ENCODE measurements around the gene CEL. TPM values are rescaled to one million over a fixed set of nuclear protein-coding genes. Genes with fewer than 3 reads are reported as not detected.
"Not testable (repeated sequence)": the region's sequence is repeated elsewhere in the genome, so short reads cannot be mapped to it uniquely, and the experiment has no call there.

The CEL gene
- total RNA-seq, 1 donor from 2014 or later = 0.74 TPM

GRCh38 chr9:133074111-133074651 is 12.4 kb downstream of the CEL start:
- Histone ChIP-seq H3K36me3 (no peaks in the 10 kb centered on the region), H3K27me3 (no peaks in the 10 kb centered on the region), H3K4me3 (no peak overlapping the region), H3K27ac (no peak overlapping the region), H3K9me3 (no peaks in the 10 kb centered on the region), H3K4me1 (no peaks in the 10 kb centered on the region)
- no peak for TF ChIP-seq CTCF (IDR thresholded peaks at IDR 0.05)
- no peak for TF ChIP-seq POLR2AphosphoS5 (IDR thresholded peaks at IDR 0.05; ENCODE audit: insufficient read depth in 1 of 2, low read depth in 1 of 2)
- TF ChIP-seq POLR2A (IDR thresholded peaks at IDR 0.05) = no peak
- intact Hi-C loops (cut with DNase I) = no loop called here
- DNase-seq (ENCODE audit: extremely low spot score in 2 of 2) = no peak

- H3K4me3 ChIP-seq = no peak overlapping the region
- no peaks in the 10 kb centered on the region for H3K4me1 ChIP-seq
- H3K9me3 ChIP-seq = no peaks in the 10 kb centered on the region
- no peaks in the 10 kb centered on the region for H3K27me3 ChIP-seq
- no peak for DNase-seq (ENCODE audit: extremely low spot score in 2 of 2)
- TF ChIP-seq POLR2A (IDR thresholded peaks at IDR 0.05) (no peak), CTCF (IDR thresholded peaks at IDR 0.05) (no peak), POLR2AphosphoS5 (IDR thresholded peaks at IDR 0.05; ENCODE audit: insufficient read depth in 1 of 2, low read depth in 1 of 2) (no peak)
- intact Hi-C loops (cut with DNase I) = no loop called here
- H3K27ac ChIP-seq = no peak overlapping the region
- H3K36me3 ChIP-seq = no peaks in the 10 kb centered on the region
These were observed 14.3 kb downstream of the CEL start for GRCh38 chr9:133075925-133076630.

GRCh38 chr9:133076691-133077090 is 14.9 kb downstream of the CEL start:
- DNase-seq (ENCODE audit: extremely low spot score in 2 of 2) = no peak
- intact Hi-C loops (cut with DNase I) = no loop called here
- TF ChIP-seq POLR2AphosphoS5 (IDR thresholded peaks at IDR 0.05; ENCODE audit: insufficient read depth in 1 of 2, low read depth in 1 of 2) (no peak), CTCF (IDR thresholded peaks at IDR 0.05) (no peak), POLR2A (IDR thresholded peaks at IDR 0.05) (no peak)
- H3K27ac ChIP-seq = no peak overlapping the region
- no peaks in the 10 kb centered on the region for H3K27me3 ChIP-seq
- H3K9me3 ChIP-seq = no peaks in the 10 kb centered on the region
- no peak overlapping the region for H3K4me3 ChIP-seq
- H3K36me3 ChIP-seq = no peaks in the 10 kb centered on the region
- no peaks in the 10 kb centered on the region for H3K4me1 ChIP-seq

- H3K9me3 ChIP-seq = no peaks in the 10 kb centered on the region
- no peaks in the 10 kb centered on the region for H3K4me1 ChIP-seq
- no peaks in the 10 kb centered on the region for H3K36me3 ChIP-seq
- H3K27me3 ChIP-seq = no peaks in the 10 kb centered on the region
- intact Hi-C loops (cut with DNase I) = no loop called here
- DNase-seq (ENCODE audit: extremely low spot score in 2 of 2) = no peak
- H3K4me3 ChIP-seq = no peak overlapping the region
- TF ChIP-seq POLR2AphosphoS5 (IDR thresholded peaks at IDR 0.05; ENCODE audit: insufficient read depth in 1 of 2, low read depth in 1 of 2) = no peak
- TF ChIP-seq CTCF (IDR thresholded peaks at IDR 0.05) = no peak
- TF ChIP-seq POLR2A (IDR thresholded peaks at IDR 0.05) = no peak
- no peak overlapping the region for H3K27ac ChIP-seq
These were observed 16.7 kb downstream of the CEL start for GRCh38 chr9:133078486-133078885.

GRCh38 chr9:133080161-133080560 is 18.4 kb downstream of the CEL start:
- intact Hi-C loops (cut with DNase I) = no loop called here
- H3K27me3 ChIP-seq = no peaks in the 10 kb centered on the region

GRCh38 chr9:133080786-133081779 is 19.3 kb downstream of the CEL start:
- DNase-seq (ENCODE audit: extremely low spot score in 2 of 2); H3K36me3 ChIP-seq; H3K27ac ChIP-seq; H3K4me1 ChIP-seq; H3K4me3 ChIP-seq; H3K9me3 ChIP-seq; H3K27me3 ChIP-seq; intact Hi-C loops (cut with DNase I): not testable (repeated sequence)

More at GRCh38 chr9:133080161-133080560, 18.4 kb downstream of the CEL start:
- no peaks in the 10 kb centered on the region for H3K9me3 ChIP-seq
- no peak overlapping the region for H3K4me3 ChIP-seq
- no peaks in the 10 kb centered on the region for H3K36me3 ChIP-seq
- H3K4me1 ChIP-seq = no peaks in the 10 kb centered on the region
- DNase-seq (ENCODE audit: extremely low spot score in 2 of 2) = no peak
- no peak overlapping the region for H3K27ac ChIP-seq
- TF ChIP-seq POLR2A (IDR thresholded peaks at IDR 0.05) (no peak), CTCF (IDR thresholded peaks at IDR 0.05) (no peak), POLR2AphosphoS5 (IDR thresholded peaks at IDR 0.05; ENCODE audit: insufficient read depth in 1 of 2, low read depth in 1 of 2) (no peak)
